Posterior vena cava (tissue), 2 donors: Measurements from ENCODE around the gene SWI5. TPM values are rescaled to one million over a fixed set of nuclear protein-coding genes. Genes with fewer than 3 reads are reported as not detected.
A peak's percentile ranks its signal among the peaks of the same experiment; 100 is the strongest.

Experiments
- DNase-seq: peaks from one replicate; pipeline ENCODE4 v3.0.0-alpha.2; 2020; ENCODE audit warnings: low spot score
- intact Hi-C, 2 donors: fragments of 100-400 bp; cut with DNase I; formaldehyde crosslinking; loops; one replicate each; pipeline versions ENCODE4 v1.14.1 to v1.14.2; 2022 to 2023
- total RNA-seq, 2 donors: library from RNA; stranded (reverse); fragmentation: NEBNext Ultra II Directional; extraction: Animal tissue kit (Norgen Biotek cat#: 25700); gene quantifications; one replicate each; pipeline ENCODE4 v1.2.1, GENCODE V29; 2021
- donor health status: DM: yes; HTN: yes; CAD: no.
- donor health status: DM: yes; HTN: yes; CAD: no.

SWI5 gene
- total RNA-seq, 2 donors from 2014 or later = 11.5 to 16.7 TPM

DNA sequence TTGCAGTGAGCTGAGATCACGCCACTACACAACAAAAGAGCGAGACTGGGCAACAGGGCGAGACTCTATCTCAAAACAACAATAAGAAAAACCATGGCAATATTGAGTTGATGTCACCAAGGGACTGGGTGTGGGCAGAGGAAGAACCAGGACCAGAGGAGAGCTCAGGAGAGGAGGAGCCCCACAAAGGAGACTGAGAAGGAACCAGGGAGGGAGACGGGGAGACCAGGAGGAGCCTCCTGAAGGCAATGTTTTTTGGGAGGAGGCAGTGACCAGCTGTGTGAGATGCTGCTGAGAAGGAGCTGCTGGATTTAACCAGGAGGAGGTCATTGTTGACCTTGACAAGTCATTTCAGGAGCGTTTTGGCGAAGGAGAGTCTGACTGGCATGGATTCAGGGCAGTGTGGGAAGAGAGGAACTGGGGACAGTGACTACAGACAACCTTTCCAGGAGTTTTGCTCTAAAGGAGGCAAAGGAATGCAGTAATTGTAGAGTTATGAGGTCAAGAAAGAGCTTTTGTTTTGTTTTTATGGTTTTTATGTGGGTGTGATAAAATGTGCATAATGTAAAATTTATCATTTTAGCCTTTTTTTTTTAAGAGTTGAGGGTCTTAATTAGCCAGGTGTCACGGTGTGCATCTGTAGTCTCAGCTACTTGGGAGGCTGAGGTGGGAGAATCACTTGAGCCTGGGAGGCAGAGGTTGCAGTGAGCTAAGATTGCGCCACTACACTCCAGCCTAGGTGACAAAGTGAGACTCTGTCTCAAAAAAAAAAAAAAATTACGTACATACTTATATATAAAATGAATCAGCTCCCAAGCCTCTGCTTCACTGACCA, 28.3 kb downstream of the SWI5 start:
- intact Hi-C loops = no loop called here
- no peak for DNase-seq

DNA sequence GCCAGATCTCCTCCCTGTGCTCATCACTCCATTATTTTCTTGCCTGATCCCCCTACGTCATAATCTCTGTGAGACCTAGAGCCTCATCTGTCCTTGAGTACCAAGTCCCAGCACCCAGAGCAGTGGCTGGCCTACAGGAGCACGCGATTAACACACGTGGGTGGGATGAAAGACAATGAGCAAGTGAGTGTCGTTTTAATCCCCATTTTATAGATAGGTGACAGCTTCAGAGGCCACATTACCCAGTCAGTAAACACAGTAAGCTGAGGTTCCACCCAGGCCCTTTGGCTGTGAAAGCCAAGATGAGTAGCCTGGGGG, 28.9 kb downstream of the SWI5 start:
- intact Hi-C loops = no loop called here

DNA sequence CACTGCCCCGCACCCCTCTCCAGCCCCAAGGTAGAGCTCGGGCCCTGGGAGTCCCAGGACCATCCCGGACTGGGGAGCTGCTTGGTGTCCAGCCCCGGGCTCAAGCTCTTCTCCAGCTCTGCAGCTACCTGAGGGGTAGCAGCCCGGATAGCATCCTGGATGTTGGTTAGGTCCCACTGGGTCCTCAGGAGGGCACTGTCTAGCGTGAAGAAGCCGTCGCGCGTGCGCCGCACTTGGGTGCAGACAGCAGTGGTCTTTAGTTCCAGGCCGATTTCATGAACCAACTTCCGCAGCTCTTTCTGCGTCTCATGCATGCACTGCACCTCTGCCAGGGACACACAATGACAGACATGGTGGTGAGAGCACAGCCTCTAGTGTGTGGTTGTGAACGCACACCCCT, 33.5 kb downstream of the SWI5 start:
- DNase-seq = no peak
- intact Hi-C loops = no loop called here

More for the DNA sequence above, 28.9 kb downstream of the SWI5 start:
- DNase-seq = no peak

DNA sequence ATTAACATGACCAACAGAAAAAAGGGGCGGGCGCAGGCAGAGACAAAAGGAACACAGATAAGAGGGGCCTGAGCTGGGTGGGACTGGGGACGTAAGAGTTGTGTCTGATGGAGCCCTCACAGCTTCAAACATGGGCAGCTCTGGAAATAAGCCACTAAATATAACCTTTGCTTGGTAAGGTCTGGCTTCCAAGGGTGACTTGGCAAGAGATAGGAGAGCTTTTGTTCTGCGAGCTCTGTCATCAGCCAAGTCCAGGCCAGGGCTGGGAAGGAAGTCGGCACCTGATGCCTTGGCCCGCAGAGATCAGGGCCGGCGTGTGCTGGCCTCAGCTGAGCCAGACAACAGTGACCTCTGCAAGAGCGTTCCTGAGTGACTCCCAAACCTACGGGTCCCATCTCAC, 34.4 kb downstream of the SWI5 start:
- no peak for DNase-seq
- intact Hi-C loops = no loop called here

DNA sequence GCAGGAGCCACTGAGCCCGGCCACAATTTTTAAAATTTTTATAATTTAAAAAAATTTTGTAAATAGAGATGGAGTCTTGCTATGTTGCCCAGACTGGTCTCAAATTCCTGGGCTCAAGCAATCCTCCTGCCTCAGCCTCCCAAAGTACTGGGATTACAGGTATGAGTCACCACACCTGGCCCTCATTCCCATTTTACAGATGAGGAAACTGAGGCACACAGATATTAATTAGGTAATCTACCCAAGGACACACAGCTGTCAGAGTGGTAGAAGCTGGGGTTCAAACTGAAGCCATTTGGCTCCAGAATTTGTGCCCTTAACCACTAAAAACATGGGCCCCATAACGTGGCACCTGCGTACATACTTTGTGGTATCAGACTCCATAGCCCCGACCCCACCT, 38.6 kb downstream of the SWI5 start:
- intact Hi-C loops = no loop called here
- DNase-seq = no peak

DNA sequence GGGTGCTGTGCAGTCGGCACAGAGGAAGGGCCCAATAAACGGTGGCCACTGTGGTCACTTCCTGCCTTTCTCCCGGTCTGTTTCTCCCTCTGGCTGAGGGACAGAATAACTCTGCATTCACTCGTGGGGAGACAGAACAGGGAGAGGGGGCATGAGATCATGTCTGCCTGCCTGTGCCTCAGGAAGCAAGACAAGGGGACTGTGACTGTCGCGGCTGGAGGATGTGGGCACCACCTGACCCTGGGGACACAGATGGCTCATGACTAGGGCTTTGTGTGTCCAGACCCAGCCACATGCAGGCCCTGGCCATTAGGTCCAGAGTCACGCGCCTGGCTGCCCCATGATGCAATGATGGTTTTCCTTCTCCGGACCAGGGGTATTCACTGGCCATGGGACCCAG, 40.3 kb downstream of the SWI5 start:
- intact Hi-C loops = no loop called here
- DNase-seq = no peak

DNA sequence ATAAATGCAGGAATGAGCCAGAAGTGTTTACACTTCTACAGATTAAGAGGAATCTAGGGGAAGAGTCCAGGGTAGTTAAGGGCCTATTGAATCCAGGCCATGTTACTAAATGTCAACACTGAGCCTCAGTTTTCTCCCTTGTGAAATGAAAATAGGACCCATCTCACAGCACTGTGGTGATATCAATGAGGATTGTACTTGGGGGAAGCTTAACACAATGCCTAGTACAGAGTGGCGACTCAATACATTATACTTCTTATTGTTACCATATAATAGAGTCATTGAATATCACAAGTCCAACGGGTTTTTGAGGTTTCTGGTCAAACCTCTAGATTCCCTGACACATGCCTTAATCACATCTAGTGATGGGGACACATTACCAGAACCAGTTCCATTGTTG, 41.6 kb downstream of the SWI5 start:
- no peak for DNase-seq
- intact Hi-C loops = no loop called here

DNA sequence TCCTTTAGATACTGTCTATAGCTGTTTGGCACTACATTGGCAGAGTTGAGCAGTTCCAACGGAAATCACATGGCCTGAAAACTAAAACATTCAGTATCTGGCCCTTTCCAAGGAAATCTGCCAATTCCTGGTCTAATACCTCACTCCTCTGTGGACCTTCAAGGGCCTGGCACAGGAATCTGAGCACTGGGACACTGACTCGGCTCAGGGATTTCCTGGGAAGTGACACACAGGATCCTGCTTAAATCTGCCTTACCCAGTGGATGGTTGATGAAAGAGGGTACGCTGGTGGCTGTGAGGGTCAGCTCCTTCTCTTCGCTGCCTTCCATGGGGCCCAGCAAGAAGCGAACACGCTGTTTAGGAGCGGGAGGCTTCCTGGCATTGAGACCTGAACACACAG, 45.3 kb downstream of the SWI5 start:
- intact Hi-C loops = no loop called here
- DNase-seq = no peak

DNA sequence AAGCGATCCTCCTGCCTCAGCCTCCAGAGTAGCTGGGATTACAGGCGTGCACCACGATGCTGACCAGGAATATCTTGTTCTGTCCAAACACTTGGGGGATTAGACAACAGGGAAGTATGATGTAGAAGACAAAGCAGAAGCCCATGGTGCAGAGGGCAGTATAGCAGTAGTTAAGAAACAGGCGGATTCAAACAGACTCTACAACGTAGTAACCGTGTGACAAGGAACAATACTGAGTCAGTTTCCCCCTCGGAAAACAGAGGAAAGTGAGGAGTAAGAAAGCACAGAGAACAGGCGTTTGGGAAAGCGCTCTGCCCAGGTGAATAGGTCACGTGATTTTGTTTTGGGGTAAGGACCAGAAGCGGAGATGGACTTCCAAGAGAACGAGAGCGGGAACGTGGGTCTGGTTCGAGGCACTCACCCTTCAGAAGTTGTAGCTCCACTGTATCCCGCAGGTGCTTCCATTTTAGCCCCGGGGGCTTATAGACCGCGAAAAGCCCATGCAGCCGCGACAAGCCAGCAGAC, 45.9 kb downstream of the SWI5 start:
- intact Hi-C loops = no loop called here
- no peak for DNase-seq

DNA sequence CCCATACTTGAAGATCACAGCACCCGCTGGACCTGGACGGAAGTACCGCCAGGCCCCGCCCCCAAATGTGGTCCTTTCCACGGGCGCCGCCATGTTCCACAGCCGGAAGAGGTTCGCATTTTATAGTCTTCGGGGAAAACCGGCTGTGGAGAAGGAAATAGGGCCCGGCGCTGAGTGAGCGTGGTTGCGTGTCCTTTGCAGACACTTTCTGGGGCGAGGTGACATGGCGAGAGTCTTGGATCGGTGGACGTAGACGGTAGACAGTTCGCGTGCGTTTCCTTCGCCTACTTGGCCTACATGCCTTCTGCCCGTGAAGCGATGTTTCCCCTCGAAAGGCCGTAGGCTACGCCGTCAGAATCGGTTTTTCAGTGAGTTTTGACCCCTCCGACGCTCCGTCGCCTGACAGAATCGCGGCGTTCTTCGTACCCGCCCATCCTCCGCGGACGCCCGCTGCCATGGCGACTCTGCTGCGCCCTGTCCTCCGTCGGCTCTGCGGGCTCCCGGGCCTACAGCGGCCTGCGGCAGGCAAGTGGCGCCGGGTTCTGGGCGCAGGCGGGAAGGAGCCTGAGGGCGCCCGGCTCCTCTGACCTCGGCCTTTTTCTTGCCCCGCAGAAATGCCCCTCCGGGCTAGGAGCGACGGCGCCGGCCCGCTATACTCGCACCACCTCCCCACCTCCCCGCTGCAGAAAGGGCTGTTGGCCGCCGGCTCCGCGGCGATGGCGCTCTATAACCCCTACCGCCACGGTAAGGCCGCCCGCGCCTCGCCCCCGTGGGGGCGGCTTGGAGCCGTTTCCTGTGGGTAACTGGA, 46.5 kb downstream of the SWI5 start, which contains the start of the genes COQ4 and TRUB2:
Gene COQ4, plus strand, starts transcription at position 436 of the 808 bp plus-strand sequence. Its CDS starts 20 bp downstream, at position 456.
Gene TRUB2, minus strand, starts transcription at position 44 of the 808 bp plus-strand sequence. Its CDS starts 39 bp downstream, at position 5.
- intact Hi-C loops = no loop called here
- DNase-seq = peak; percentile 97

DNA sequence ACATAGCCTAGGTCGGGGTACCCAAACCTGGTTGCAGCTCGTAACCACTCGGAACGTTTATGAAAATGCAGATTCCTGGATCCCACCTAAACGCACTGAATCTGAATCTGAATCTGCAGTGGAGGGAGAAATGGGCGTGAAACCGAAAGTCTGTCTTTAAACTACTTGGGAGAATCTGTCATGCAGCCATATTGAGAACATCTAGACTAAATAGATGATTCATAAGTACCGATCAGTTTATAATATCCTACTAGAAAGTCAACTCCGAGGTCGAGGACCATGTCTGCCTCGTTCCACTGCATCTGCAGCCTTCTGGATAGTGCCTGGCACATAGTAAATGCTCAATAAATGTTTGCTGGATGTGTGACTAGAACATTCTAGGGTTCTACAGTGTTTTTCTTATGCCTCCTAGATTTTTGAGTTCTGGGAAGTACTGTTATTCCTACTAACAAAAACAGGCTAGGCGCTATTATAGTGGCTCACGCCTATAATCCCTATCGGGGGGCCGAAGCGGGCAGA, 47.2 kb downstream of the SWI5 start:
- intact Hi-C loops = no loop called here
- DNase-seq = no peak

DNA sequence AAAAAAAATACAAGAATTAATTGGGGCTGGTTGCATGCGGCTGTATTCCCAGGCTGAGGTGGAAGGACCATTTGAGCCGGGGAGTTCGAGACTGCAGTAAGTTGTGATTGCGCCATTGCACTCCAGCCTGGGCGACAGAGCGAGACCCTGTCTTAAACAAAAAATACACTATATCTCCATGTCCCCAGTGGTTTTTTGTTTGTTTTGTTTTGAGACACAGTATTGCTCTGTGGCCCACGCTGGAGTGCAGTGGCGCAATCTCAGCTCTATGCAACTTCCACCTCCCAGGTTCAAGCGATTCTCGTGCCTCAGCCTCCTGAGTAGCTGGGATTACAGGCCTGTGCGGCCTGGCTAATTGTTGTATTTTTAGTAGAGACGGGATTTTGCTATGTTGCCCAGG, 47.7 kb downstream of the SWI5 start:
- no peak for DNase-seq
- intact Hi-C loops = no loop called here

DNA sequence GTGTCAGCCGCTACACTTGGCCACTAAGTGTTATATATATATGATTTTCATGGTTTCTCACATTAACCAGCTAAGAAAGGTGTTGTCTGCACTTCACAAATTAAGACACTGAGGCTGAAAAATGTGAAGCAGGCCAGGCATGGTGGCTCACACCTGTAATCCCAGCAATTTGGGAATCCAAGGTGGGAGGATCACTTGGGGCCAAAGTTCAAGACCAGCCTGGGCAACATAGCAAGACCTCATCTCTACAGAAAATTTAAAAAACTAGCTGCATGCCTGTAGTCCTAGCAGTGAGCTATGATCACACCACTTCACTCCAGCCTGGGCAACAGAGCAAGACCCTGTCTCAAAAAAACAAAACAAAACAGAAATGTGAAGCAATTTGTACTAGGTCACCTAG, 48.3 kb downstream of the SWI5 start:
- intact Hi-C loops = no loop called here
- DNase-seq = no peak

DNA sequence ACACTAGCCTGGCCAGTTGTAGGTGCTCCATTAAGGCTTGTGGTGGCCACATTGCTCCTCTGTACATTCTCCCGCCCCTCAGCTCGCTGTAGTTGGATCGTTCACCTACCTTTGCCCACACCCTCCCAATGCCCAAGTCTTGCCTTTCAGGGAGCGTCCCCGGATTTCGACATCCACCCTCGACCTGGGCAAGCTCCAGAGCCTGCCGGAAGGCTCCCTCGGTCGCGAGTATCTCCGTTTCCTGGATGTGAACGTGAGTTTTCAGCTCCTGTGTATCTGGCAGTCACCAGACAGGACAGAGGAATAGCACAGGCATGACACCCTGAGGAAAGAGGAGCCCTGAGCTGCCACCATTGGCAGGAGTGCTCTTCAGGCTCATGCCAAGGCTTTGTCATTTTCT, 49.6 kb downstream of the SWI5 start:
- no peak for DNase-seq
- intact Hi-C loops = no loop called here

DNA sequence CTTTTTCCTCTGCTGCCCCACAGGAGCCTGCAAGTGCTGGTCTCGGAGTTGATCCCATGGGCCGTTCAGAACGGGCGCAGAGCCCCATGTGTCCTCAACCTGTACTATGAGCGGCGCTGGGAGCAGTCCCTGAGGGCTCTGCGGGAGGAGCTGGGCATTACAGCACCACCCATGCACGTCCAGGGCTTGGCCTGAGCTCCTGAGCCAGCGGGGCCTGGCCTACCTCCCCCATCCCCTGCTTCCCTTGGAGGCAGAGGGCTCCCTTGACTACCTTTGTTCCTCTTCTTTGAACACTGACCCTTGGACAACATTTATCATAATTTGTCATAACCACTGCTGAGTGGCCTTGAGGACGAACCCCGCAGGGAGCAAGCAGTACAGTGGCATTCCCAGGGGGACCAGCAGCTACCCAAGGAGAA, 57.4 kb downstream of the SWI5 start:
- intact Hi-C loops = no loop called here
- DNase-seq = no peak

DNA sequence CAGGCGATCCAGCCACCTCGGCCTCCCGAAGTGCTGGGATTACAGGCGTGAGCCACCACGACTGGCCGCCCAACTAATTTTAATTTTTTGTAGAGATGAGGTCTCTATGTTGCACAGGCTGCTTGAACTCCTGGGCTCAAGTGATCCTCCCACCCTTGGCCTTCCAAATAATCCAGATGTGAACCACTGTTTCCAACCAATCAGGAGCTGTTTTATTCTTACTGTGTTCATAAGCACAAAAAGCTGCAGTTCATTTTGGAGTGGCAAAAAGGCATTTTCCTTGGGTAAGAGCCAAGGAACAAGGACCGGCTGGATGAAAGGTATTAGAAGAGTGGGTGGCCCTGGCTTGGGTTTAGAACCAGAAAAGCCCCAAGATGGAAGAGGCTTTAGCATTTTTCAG, 59.1 kb downstream of the SWI5 start:
- intact Hi-C loops = no loop called here

DNA sequence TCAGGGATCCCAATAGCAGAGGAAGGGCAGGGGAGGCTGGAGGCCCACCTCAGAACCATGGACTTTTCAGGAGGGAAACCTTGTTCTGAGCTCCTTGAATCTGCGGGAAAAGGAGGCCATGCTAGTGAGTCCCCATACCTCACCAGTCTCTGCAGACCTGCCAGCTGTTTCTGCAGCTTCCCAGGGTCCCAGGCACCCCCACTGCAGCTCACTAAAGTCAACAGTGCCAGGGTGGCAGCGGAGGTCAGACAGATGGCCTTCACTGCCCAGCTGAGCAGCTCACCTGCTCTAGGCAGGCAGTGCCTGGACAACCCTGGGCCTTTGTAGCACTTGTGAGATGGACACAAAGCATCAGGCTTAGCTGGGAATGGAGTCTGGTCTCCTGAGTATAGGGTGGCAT, 59.8 kb downstream of the SWI5 start:
- intact Hi-C loops = no loop called here
- DNase-seq = no peak

More for the DNA sequence above, 59.1 kb downstream of the SWI5 start:
- DNase-seq = no peak

DNA sequence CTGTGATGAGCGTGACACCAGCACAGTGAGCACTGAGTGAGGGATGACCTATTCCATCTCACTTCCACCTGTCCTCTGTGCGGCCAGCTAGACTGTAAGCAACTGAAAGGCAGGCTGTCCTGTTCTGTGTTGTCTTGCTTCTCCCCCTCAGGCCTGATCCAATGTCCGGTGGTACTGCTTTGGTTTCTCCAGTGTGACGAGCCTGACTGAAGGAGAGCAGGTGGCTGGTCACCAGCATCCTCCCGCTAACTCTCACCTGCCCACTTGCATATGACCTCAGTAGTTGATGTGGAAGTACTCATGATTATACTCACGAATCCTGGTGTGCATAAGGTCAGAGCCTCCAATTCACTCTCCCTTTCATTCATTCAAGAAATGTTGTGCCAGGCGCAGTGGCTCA, 61.9 kb downstream of the SWI5 start:
- DNase-seq = no peak
- intact Hi-C loops = loop anchor here in 1 of 2 donors (1.0 kb wide), 1 partner anchor 31 kb away; no protein-coding TSS in a partner anchor
